Ishikawa (cell line): ENCODE data around the gene TRPC6.

Source experiments
- CEBPB ChIP-seq: IDR thresholded peaks from 2 replicates; pipeline ENCODE4 v1.6.1; 2012
- CREB1 ChIP-seq: IDR thresholded peaks from 2 replicates; pipeline ENCODE4 v1.6.1; 2012; ENCODE audit warnings: low read depth
- EGR1 ChIP-seq: IDR thresholded peaks from 2 replicates; pipeline ENCODE4 v1.6.1; 2012
- EP300 ChIP-seq: IDR thresholded peaks from 2 replicates; pipeline ENCODE4 v1.6.1; 2012; ENCODE audit warnings: borderline replicate concordance
- FOXM1 ChIP-seq: IDR thresholded peaks from 2 replicates; pipeline ENCODE4 v1.6.1; 2012; ENCODE audit warnings: low read depth, borderline replicate concordance
- MAX ChIP-seq: IDR thresholded peaks from 2 replicates; pipeline ENCODE4 v1.6.1; 2012
- NFIC ChIP-seq: IDR thresholded peaks from 2 replicates; pipeline ENCODE4 v1.6.1; 2012
- RAD21 ChIP-seq: IDR thresholded peaks from 2 replicates; pipeline ENCODE4 v1.6.1; 2012; ENCODE audit warnings: low read depth
- REST ChIP-seq: IDR thresholded peaks from 2 replicates; pipeline ENCODE4 v1.6.1; 2012; ENCODE audit warnings: low read depth, mild to moderate bottlenecking
- TAF1 ChIP-seq: IDR thresholded peaks from 2 replicates; pipeline ENCODE4 v1.6.1; 2012; ENCODE audit warnings: low read depth, mild to moderate bottlenecking
- TCF12 ChIP-seq: IDR thresholded peaks from 2 replicates; pipeline ENCODE4 v1.6.1; 2012; ENCODE audit warnings: low read depth
- TEAD4 ChIP-seq: IDR thresholded peaks from 2 replicates; pipeline ENCODE4 v1.6.1; 2012
- YY1 ChIP-seq: IDR thresholded peaks from 2 replicates; pipeline ENCODE4 v1.6.1; 2012; ENCODE audit warnings: low read depth
- ZBTB7A ChIP-seq: IDR thresholded peaks from 2 replicates; pipeline ENCODE4 v1.6.1; 2012; ENCODE audit warnings: low read depth
- TF ChIP-seq, protein P1 (sequence below): IDR thresholded peaks from 2 replicates; pipeline ENCODE4 v1.6.1; 2012

Gene TRPC6

GRCh38 chr11:101523634-101524260 lies 60.1 kb downstream of the TRPC6 start:
- TF ChIP-seq YY1 (no peak), REST (no peak), CREB1 (no peak), RAD21 (no peak), TAF1 (no peak), CEBPB (no peak), ZBTB7A (no peak), MAX (no peak), TEAD4 (no peak), FOXM1 (no peak), EGR1 (no peak), EP300 (no peak), TCF12 (no peak), NFIC (no peak)
- TF ChIP-seq, protein P1, sequence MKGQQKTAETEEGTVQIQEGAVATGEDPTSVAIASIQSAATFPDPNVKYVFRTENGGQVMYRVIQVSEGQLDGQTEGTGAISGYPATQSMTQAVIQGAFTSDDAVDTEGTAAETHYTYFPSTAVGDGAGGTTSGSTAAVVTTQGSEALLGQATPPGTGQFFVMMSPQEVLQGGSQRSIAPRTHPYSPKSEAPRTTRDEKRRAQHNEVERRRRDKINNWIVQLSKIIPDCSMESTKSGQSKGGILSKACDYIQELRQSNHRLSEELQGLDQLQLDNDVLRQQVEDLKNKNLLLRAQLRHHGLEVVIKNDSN: no peak

DNA sequence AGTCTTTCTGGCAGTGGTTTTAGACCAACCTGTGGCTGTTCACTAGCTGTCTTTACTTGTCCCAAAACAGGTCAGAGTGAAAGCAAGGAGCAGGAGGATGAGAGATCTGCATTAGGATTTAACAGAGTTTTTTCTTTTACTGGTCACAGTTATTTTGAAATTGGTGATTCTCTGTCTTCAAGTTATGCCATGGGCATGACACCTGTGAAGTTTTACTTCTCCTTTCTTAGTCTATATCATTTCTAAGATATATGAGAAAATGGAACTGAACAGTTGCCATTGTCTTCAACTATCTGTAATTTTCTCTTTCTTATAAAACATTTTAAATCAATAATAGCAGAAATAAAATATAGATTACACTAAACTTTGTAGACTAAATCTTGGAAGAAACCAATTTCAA lies 60.6 kb downstream of the TRPC6 start:
- TF ChIP-seq CREB1 (no peak), YY1 (no peak), TEAD4 (no peak), EGR1 (no peak), EP300 (no peak), MAX (no peak), NFIC (no peak), ZBTB7A (no peak), TCF12 (no peak), RAD21 (no peak), TAF1 (no peak), FOXM1 (no peak), REST (no peak), CEBPB (no peak)
- TF ChIP-seq, protein P1: no peak

DNA sequence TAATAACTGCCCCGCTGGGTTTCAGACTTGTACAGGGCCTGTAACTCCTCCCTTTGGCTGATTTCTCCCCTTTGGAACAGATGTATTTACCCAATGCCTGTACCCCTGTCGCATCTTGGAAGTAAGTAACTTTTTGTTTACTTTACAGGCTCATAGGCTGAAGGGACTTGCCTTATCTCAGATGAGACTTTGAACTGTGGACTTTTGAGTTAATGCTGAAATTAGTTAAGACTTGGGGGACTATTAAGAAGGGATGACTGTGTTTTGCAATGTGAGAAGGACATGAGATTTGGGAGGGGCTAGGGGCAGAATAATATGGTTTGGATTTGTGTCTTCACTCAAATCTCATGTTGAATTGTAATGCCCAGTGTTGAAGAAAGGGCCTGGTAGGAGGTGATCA lies 62.0 kb downstream of the TRPC6 start:
- TF ChIP-seq YY1: no peak
- TF ChIP-seq CREB1: no peak
- TF ChIP-seq RAD21: no peak
- no peak for TF ChIP-seq EGR1
- TF ChIP-seq EP300: no peak
- TF ChIP-seq, protein P1: no peak
- no peak for TF ChIP-seq NFIC
- no peak for TF ChIP-seq FOXM1
- no peak for TF ChIP-seq REST
- no peak for TF ChIP-seq CEBPB
- TF ChIP-seq ZBTB7A: no peak
- no peak for TF ChIP-seq TEAD4
- no peak for TF ChIP-seq TAF1
- no peak for TF ChIP-seq TCF12
- no peak for TF ChIP-seq MAX

DNA sequence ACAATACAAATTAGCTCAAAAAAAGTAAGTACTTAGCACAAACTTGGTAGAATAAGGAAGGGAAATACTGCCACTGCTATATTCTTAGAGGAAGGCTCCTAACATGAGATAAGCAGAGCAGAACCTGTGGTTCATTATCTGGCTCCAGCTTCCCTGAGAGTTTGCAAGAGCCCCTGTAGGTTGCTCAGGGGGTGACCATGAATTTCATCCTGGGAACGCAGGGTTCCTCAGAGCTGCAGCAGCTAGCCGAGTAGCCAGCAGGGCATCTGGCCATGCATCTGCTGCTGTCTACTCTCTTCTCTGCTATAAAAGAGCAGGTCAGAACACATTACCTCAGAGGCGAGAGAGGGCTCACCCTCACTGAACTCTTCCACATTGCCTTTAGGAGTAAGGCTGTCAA lies 67.3 kb downstream of the TRPC6 start:
- TF ChIP-seq FOXM1 (no peak), EP300 (no peak), NFIC (no peak), MAX (no peak), ZBTB7A (no peak), CREB1 (no peak), YY1 (no peak), TEAD4 (no peak), REST (no peak), TCF12 (no peak)
- TF ChIP-seq, protein P1: no peak
